GM10266 (cell line): Measurements from ENCODE around the gene RHOV.

Experiments used
- DNase-seq: peaks from one replicate; pipeline ENCODE4 v3.0.0; 2012; ENCODE audit errors: extremely low spot score
- CTCF ChIP-seq: IDR thresholded peaks from 2 replicates; pipeline ENCODE4 v1.5.1; 2012; ENCODE audit warnings: mild to moderate bottlenecking, low read depth; ENCODE audit not compliant: control insufficient read depth, insufficient read depth; ENCODE audit errors: missing control alignments

Gene RHOV

GRCh38 chr15:40855706-40856234 lies 18.3 kb downstream of the RHOV start:
- no peak for DNase-seq
- no peak for TF ChIP-seq CTCF

GRCh38 chr15:40854161-40854560 lies 19.9 kb downstream of the RHOV start:
- no peak for TF ChIP-seq CTCF
- DNase-seq, result no peak

GRCh38 chr15:40853241-40853890 lies 20.7 kb downstream of the RHOV start:
- TF ChIP-seq CTCF, result no peak
- DNase-seq, result no peak

- no peak for DNase-seq
- no peak for TF ChIP-seq CTCF
Measured at GRCh38 chr15:40852529-40852928, 21.5 kb downstream of the RHOV start.

GRCh38 chr15:40850576-40851112 lies 23.4 kb downstream of the RHOV start:
- DNase-seq, result no peak
- TF ChIP-seq CTCF, result no peak

- peak; percentile 78 for DNase-seq
- TF ChIP-seq CTCF, result no peak
Measured at GRCh38 chr15:40847223-40847961, 26.6 kb downstream of the RHOV start.

- TF ChIP-seq CTCF, result no peak
- DNase-seq, result no peak
Measured at GRCh38 chr15:40846841-40847222, 27.2 kb downstream of the RHOV start.
